Breast epithelium (tissue), 3 donors: Measurements from ENCODE around the gene MAP3K8.

Experiments used
- CTCF ChIP-seq, 3 donors: fragments of 450-650 bp; IDR thresholded peaks; one replicate each; pipeline ENCODE4 v1.5.1; 2016 to 2017; ENCODE audit warnings: antibody characterized with exemption in 3 of 3, mild to moderate bottlenecking in 3 of 3, moderate library complexity in 3 of 3
- POLR2A ChIP-seq: fragments of 450-650 bp; IDR thresholded peaks from one replicate; pipeline ENCODE4 v1.6.1; 2016; ENCODE audit warnings: antibody characterized with exemption, mild to moderate bottlenecking, moderate library complexity

- TF ChIP-seq CTCF (IDR thresholded peaks at IDR 0.05): no peak
- TF ChIP-seq POLR2A: no peak
Measured at GRCh38 chr10:30425336-30426075, 8.5 kb upstream of the MAP3K8 start.
